Measurements from ENCODE around the gene XXYLT1. TPM values are rescaled to one million over a fixed set of nuclear protein-coding genes. Genes with fewer than 3 reads are reported as not detected.

The XXYLT1 gene
- polyA plus RNA-seq, 1 donor (not counting 4 experiments of a cell fraction or from before 2014, with no cell fraction given): 11.1 TPM

DNA sequence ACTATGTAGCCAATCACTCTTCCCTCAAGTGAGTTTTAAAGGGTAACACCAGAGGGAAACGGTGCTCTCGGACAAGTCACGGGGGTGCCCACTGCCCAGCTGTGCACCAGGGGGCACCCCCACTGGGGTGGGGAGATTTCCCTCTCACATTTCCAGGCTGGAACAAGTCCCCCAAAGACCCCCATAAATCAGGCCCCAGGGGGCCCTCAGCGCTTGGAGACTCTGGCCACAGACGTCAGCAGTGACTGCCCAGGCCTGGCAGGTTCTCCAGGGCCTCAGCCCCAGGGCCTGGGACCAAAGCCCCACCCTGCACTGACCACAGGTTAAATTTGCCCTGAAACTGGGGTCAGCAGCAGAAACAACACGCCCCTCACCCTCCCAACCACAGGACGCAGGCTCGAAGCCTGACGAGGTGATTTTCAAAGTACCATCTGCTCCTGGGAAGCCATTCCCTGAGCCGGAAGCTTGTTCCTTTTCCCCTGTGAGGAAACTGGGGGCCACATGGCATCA is 17.0 kb downstream of the XXYLT1 start:
- Histone ChIP-seq H3K79me2 (ENCODE audit: control insufficient read depth, insufficient read depth, low read length) (peaks cover 10% of the 10 kb centered on the region), H3K36me3 (ENCODE audit: control insufficient read depth in 2 of 2, extremely low read depth in 1 of 2, insufficient read depth in 2 of 2, low read length in 2 of 2) (peaks cover 0 to 2% of the 10 kb centered on the region in 2 experiments), H3K27ac (ENCODE audit: control insufficient read depth, insufficient read depth, low read length) (no peak overlapping the region), H3K4me1 (ENCODE audit: control insufficient read depth, extremely low read depth, insufficient read depth, low read length) (no peaks in the 10 kb centered on the region), H3K9me1 (ENCODE audit: control insufficient read depth, extremely low read depth, insufficient read depth, low read length) (no peaks in the 10 kb centered on the region), H3K9me3 (ENCODE audit: control insufficient read depth, low read depth, low read length) (no peaks in the 10 kb centered on the region), H3K4me3 (ENCODE audit: control insufficient read depth in 2 of 3, extremely low read depth in 1 of 3, insufficient read depth in 2 of 3, low read depth in 1 of 3, low read length in 3 of 3) (no peak overlapping the region), H3K9ac (ENCODE audit: control insufficient read depth, extremely low read depth, insufficient read depth, low read length) (no peak overlapping the region), H2AFZ (ENCODE audit: control insufficient read depth, low read length) (no peak overlapping the region), H3K4me2 (ENCODE audit: control insufficient read depth, extremely low read depth, insufficient read depth, low read depth, low read length) (no peak overlapping the region), H3K27me3 (ENCODE audit: control insufficient read depth, extremely low read depth, insufficient read depth, low read length) (no peaks in the 10 kb centered on the region), H4K20me1 (ENCODE audit: control insufficient read depth, extremely low read depth, insufficient read depth, low read length) (no peaks in the 10 kb centered on the region)
- FAIRE-seq (no peak), DNase-seq (ENCODE audit: low read depth, low spot score) (no peak)
- dilution Hi-C loops (cut with MboI; ENCODE audit: extremely low pct_ligation_motif_present, low sequenced_read_pairs): no loop called here
- no peak for TF ChIP-seq EZH2 (IDR thresholded peaks at IDR 0.05; ENCODE audit: low read length)
- TF ChIP-seq, protein P1, sequence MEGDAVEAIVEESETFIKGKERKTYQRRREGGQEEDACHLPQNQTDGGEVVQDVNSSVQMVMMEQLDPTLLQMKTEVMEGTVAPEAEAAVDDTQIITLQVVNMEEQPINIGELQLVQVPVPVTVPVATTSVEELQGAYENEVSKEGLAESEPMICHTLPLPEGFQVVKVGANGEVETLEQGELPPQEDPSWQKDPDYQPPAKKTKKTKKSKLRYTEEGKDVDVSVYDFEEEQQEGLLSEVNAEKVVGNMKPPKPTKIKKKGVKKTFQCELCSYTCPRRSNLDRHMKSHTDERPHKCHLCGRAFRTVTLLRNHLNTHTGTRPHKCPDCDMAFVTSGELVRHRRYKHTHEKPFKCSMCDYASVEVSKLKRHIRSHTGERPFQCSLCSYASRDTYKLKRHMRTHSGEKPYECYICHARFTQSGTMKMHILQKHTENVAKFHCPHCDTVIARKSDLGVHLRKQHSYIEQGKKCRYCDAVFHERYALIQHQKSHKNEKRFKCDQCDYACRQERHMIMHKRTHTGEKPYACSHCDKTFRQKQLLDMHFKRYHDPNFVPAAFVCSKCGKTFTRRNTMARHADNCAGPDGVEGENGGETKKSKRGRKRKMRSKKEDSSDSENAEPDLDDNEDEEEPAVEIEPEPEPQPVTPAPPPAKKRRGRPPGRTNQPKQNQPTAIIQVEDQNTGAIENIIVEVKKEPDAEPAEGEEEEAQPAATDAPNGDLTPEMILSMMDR (optimal IDR thresholded peaks at IDR 0.05 in 1 of 3, IDR thresholded peaks at IDR 0.05 in 1 of 3, conservative IDR thresholded peaks at IDR 0.05 in 1 of 3; ENCODE audit: extremely low read depth in 1 of 3, insufficient read depth in 2 of 3, low read length in 3 of 3): no peak

DNA sequence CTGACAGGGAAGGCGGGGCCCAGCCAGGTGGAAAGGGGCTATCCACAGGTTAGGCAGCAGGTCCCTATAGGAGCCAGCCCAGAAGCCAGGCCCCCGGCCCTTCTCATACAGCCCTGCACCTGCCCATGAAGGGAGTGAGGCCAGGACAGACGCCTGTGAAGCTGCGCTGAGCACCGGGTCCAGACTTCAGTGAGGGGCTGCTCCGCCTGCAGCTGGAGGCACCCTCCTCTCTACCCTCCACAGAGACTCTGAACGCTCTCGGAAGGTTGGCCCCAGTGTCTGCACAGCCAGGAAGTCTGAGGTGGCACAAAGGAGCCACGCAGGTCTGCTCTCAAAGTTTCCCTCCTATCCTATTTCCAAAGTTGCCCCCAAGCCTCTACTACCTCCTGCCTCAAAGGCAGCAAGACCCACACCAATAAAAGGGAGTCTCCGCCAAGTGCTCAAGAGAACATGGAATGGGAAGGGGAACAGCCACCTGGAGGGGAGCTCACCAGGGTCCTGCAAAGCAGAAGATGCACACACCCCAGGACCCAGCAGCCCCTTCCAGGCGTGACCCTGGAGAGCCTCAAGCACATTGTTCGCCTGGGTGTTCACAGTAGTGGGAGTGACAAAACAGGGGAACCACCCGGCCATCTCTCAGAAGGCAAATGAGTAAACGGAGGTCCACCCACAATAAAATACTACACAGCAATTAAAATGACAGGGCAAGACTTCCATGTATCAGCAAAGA is 19.5 kb downstream of the XXYLT1 start:
- FAIRE-seq: no peak
- peaks cover 8% of the 10 kb centered on the region for H3K79me2 ChIP-seq (ENCODE audit: control insufficient read depth, insufficient read depth, low read length)
- H3K4me2 ChIP-seq (ENCODE audit: control insufficient read depth, extremely low read depth, insufficient read depth, low read depth, low read length): no peak overlapping the region

More for the DNA sequence above, 19.5 kb downstream of the XXYLT1 start:
- Histone ChIP-seq H4K20me1 (ENCODE audit: control insufficient read depth, extremely low read depth, insufficient read depth, low read length) (no peaks in the 10 kb centered on the region), H3K4me1 (ENCODE audit: control insufficient read depth, extremely low read depth, insufficient read depth, low read length) (no peaks in the 10 kb centered on the region), H2AFZ (ENCODE audit: control insufficient read depth, low read length) (no peak overlapping the region), H3K36me3 (ENCODE audit: control insufficient read depth in 2 of 2, extremely low read depth in 1 of 2, insufficient read depth in 2 of 2, low read length in 2 of 2) (peaks cover 0 to 2% of the 10 kb centered on the region in 2 experiments), H3K27ac (ENCODE audit: control insufficient read depth, insufficient read depth, low read length) (no peak overlapping the region), H3K4me3 (ENCODE audit: control insufficient read depth in 2 of 3, extremely low read depth in 1 of 3, insufficient read depth in 2 of 3, low read depth in 1 of 3, low read length in 3 of 3) (no peak overlapping the region), H3K9me1 (ENCODE audit: control insufficient read depth, extremely low read depth, insufficient read depth, low read length) (no peaks in the 10 kb centered on the region), H3K27me3 (ENCODE audit: control insufficient read depth, extremely low read depth, insufficient read depth, low read length) (no peaks in the 10 kb centered on the region), H3K9me3 (ENCODE audit: control insufficient read depth, low read depth, low read length) (no peaks in the 10 kb centered on the region), H3K9ac (ENCODE audit: control insufficient read depth, extremely low read depth, insufficient read depth, low read length) (no peak overlapping the region)
- dilution Hi-C loops (cut with MboI; ENCODE audit: extremely low pct_ligation_motif_present, low sequenced_read_pairs): no loop called here
- DNase-seq (ENCODE audit: low read depth, low spot score): no peak
- TF ChIP-seq, protein P1 (optimal IDR thresholded peaks at IDR 0.05 in 1 of 3, IDR thresholded peaks at IDR 0.05 in 1 of 3, conservative IDR thresholded peaks at IDR 0.05 in 1 of 3; ENCODE audit: extremely low read depth in 1 of 3, insufficient read depth in 2 of 3, low read length in 3 of 3): no peak
- TF ChIP-seq EZH2 (IDR thresholded peaks at IDR 0.05; ENCODE audit: low read length): no peak
